ENCODE results near the gene NEU2.

The NEU2 gene

DNA sequence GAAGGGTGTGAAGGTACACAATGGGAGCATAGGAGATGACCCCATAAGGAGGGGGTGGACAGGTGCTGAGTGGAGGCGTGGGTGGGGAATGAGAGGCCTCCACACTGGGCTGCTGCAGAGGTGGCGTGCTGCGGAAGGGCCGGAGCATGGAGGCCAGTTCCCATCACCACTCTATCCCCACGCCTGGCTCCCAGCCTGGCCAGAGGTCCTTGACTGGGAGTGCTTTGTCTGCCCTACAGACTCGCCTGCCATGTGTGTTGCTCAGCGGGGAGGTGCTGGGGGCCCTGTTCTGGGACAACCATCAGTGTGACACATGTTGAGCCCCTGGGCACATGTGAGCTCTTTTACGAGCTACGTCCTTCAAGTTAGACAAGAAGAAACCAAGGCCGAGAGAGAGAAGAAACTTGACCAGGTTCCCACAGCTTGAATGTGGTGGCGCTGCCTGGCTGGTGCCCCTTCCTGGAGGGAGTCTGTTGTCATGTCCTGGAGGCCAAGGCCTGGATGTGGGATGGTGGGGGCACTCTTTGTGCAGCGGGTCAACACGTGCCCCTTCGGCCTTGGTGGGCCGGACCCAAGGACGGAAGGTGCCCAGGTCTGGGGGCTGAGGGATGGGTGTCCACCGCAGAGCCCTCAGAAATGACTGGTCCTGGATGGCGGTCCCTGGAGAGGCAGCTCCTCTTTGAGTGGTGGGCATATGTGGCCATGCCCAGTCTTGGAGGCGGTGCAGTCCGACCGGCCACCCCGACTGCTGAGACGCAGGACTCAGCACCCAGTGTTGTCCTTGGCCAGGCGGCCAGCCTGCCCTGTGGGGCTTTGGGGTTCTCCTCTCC lies 26.5 kb downstream of the NEU2 start:
- Histone ChIP-seq H3K4me3 (replicated peaks; ENCODE audit: low read depth, low read length) (peak overlapping the region; percentile 99; the same call in 1 of the 2 replicates), H3K27me3 (replicated peaks; ENCODE audit: control insufficient read depth, insufficient read depth, low read length) (no peaks in the 10 kb centered on the region), H3K36me3 (ENCODE audit: control insufficient read depth, insufficient read depth, low read length) (peaks cover 13% of the 10 kb centered on the region)
- DNase-seq (ENCODE audit: extremely low read depth, insufficient read length), result no peak
- TF ChIP-seq, protein P1, sequence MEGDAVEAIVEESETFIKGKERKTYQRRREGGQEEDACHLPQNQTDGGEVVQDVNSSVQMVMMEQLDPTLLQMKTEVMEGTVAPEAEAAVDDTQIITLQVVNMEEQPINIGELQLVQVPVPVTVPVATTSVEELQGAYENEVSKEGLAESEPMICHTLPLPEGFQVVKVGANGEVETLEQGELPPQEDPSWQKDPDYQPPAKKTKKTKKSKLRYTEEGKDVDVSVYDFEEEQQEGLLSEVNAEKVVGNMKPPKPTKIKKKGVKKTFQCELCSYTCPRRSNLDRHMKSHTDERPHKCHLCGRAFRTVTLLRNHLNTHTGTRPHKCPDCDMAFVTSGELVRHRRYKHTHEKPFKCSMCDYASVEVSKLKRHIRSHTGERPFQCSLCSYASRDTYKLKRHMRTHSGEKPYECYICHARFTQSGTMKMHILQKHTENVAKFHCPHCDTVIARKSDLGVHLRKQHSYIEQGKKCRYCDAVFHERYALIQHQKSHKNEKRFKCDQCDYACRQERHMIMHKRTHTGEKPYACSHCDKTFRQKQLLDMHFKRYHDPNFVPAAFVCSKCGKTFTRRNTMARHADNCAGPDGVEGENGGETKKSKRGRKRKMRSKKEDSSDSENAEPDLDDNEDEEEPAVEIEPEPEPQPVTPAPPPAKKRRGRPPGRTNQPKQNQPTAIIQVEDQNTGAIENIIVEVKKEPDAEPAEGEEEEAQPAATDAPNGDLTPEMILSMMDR (IDR thresholded peaks at IDR 0.05; ENCODE audit: insufficient read depth, low read length, poor library complexity, severe bottlenecking), result no peak

DNA sequence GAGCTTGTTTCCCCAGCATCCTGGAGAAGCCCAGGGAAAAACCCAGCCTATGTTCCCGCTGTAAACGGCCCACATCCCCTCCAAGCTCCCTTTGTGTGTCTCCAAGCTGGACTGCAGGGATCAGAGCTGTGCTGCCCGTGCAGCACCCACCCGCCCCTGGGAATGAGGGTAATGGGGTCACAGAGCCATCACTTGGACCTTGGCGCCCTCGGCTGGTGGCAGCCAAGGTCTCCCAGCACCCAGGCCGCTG lies 27.0 kb downstream of the NEU2 start:
- Histone ChIP-seq H3K36me3 (ENCODE audit: control insufficient read depth, insufficient read depth, low read length) (peaks cover 16% of the 10 kb centered on the region), H3K4me3 (replicated peaks; ENCODE audit: low read depth, low read length) (peak overlapping the region; percentile 99), H3K27me3 (replicated peaks; ENCODE audit: control insufficient read depth, insufficient read depth, low read length) (no peaks in the 10 kb centered on the region)
- DNase-seq (ENCODE audit: extremely low read depth, insufficient read length), result no peak
- TF ChIP-seq, protein P1 (IDR thresholded peaks at IDR 0.05; ENCODE audit: insufficient read depth, low read length, poor library complexity, severe bottlenecking), result peak; percentile 53

DNA sequence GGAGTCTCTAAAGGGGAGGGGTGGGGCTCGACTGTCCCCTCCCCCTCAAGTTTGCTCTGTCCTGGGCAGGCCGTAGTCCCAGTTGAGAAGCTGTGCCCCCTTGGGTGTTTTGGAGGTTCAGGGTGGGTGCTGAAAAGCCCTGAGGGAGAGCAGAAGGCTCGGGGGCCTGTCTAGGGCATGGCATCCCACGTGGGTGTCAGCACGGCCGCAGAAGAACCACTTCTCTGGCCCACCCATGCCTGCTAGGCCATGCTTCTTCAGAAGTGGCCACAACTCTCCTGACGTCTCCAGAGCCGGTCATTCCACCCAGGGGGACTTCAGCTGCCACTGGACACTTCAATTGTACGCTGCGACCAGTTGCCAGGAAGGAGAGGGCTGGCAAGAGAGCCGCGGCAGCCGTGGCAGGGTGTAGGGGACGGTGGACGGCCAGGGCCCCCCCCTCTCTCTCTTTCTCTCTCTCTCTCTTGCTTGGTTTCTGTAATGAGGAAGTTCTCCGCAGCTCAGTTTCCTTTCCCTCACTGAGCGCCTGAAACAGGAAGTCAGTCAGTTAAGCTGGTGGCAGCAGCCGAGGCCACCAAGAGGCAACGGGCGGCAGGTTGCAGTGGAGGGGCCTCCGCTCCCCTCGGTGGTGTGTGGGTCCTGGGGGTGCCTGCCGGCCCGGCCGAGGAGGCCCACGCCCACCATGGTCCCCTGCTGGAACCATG lies 27.5 kb downstream of the NEU2 start, which contains the start of gene INPP5D:
Gene INPP5D (plus strand): TSS at position 546 of the 704 bp plus-strand sequence. CDS start 137 bp downstream, at position 683.
- Histone ChIP-seq H3K27me3 (replicated peaks; ENCODE audit: control insufficient read depth, insufficient read depth, low read length) (no peaks in the 10 kb centered on the region), H3K36me3 (ENCODE audit: control insufficient read depth, insufficient read depth, low read length) (peaks cover 18% of the 10 kb centered on the region), H3K4me3 (replicated peaks; ENCODE audit: low read depth, low read length) (peak within 1 kb of the TSS; percentile 99)
- TF ChIP-seq, protein P1 (IDR thresholded peaks at IDR 0.05; ENCODE audit: insufficient read depth, low read length, poor library complexity, severe bottlenecking), result no peak
- DNase-seq (ENCODE audit: extremely low read depth, insufficient read length), result peak; percentile 85

DNA sequence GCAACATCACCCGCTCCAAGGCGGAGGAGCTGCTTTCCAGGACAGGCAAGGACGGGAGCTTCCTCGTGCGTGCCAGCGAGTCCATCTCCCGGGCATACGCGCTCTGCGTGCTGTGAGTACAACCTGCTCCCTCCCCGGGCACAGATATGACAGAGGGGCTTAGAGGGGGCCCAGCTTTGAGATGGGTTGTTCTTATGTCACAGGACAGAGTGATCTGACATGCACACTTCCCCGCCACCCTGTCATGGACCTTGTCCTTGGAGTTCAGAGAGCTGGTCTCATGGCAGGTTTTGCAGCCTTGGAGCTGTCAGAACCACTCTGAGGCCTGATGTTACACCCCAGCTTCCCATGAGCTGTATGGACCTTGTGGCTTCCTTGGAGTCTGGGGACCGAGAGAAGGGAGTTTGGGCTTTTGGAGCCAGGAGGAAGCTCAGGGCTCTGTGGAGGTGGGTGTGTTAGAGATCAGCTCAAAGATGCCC lies 28.1 kb downstream of the NEU2 start:
- no peak for DNase-seq (ENCODE audit: extremely low read depth, insufficient read length)
- Histone ChIP-seq H3K36me3 (ENCODE audit: control insufficient read depth, insufficient read depth, low read length) (peaks cover 18% of the 10 kb centered on the region), H3K27me3 (replicated peaks; ENCODE audit: control insufficient read depth, insufficient read depth, low read length) (no peaks in the 10 kb centered on the region), H3K4me3 (replicated peaks; ENCODE audit: low read depth, low read length) (peak overlapping the region; percentile 99)
- TF ChIP-seq, protein P1 (IDR thresholded peaks at IDR 0.05; ENCODE audit: insufficient read depth, low read length, poor library complexity, severe bottlenecking), result no peak

DNA sequence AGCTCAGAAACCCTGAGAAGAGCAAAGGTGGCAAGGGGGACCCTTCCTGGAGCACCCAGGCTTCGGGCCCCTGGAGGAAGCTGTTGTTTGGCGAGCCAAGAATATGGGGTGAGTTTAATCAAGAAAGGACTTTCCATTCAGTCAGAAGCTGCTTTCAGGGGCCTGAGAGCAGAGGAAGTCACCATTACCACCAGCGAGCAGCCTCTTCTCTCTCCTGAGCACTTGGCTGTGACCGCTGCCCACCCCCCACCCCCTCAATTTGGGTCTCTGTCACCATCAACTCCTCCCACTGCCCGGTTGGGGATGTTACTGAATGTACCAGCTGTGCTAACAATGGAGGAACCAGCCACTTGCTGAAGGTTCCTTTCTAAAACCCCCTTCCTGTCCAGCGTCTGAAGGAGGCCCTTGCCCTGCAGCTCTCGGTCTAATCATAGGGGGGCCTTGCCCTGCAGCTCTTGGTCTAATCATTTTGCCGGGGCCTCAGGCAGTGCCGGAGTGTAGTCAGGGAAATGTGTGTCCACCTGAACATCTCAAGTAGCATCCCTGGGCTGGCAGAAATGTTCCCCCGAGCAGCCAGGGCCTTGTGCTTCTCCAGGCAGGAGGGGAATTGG lies 28.6 kb downstream of the NEU2 start:
- Histone ChIP-seq H3K36me3 (ENCODE audit: control insufficient read depth, insufficient read depth, low read length) (peaks cover 21% of the 10 kb centered on the region), H3K27me3 (replicated peaks; ENCODE audit: control insufficient read depth, insufficient read depth, low read length) (no peaks in the 10 kb centered on the region), H3K4me3 (replicated peaks; ENCODE audit: low read depth, low read length) (peak overlapping the region; percentile 99)
- peak; percentile 77 for DNase-seq (ENCODE audit: extremely low read depth, insufficient read length)
- TF ChIP-seq, protein P1 (IDR thresholded peaks at IDR 0.05; ENCODE audit: insufficient read depth, low read length, poor library complexity, severe bottlenecking), result no peak

Data from GM06990 (cell line).